NCI-H1436 treated with DMSO at 0.1 percent for 48 hours (cell line): ENCODE measurements around the gene TXN.
A peak's percentile ranks its signal among the peaks of the same experiment; 100 is the strongest.

Experiments used
- DNase-seq: peaks from one replicate; lab custom pipeline; 2025; lab: John Stamatoyannopoulos, UW

The TXN gene

GRCh38 chr9:110256380-110257096 is at the start of gene TXN:
TXN (minus strand) TSS chr9:110256507; CDS start chr9:110256435, 72 bp downstream.
- DNase-seq, result peak; percentile 9

GRCh38 chr9:110303133-110303532 is 46.8 kb upstream of the TXN start:
- DNase-seq, result no peak

GRCh38 chr9:110298043-110298605 is 41.8 kb upstream of the TXN start:
- DNase-seq, result no peak

GRCh38 chr9:110293248-110293647 is 36.9 kb upstream of the TXN start:
- DNase-seq, result no peak

- no peak for DNase-seq
Measured at GRCh38 chr9:110291921-110292557, 35.7 kb upstream of the TXN start.

- DNase-seq, result no peak
Measured at GRCh38 chr9:110290001-110290400, 33.7 kb upstream of the TXN start.

- DNase-seq, result no peak
Measured at GRCh38 chr9:110288503-110288902, 32.2 kb upstream of the TXN start.

GRCh38 chr9:110287289-110287680 is 31.0 kb upstream of the TXN start:
- DNase-seq, result no peak

GRCh38 chr9:110284211-110284844 is 28.0 kb upstream of the TXN start:
- no peak for DNase-seq

- no peak for DNase-seq
Measured at GRCh38 chr9:110283751-110284150, 27.4 kb upstream of the TXN start.

- no peak for DNase-seq
Measured at GRCh38 chr9:110282739-110283081, 26.4 kb upstream of the TXN start.

- no peak for DNase-seq
Measured at GRCh38 chr9:110282018-110282738, 25.9 kb upstream of the TXN start.

- no peak for DNase-seq
Measured at GRCh38 chr9:110278080-110278707, 21.9 kb upstream of the TXN start.

GRCh38 chr9:110276781-110277180 is 20.5 kb upstream of the TXN start:
- DNase-seq, result no peak

- no peak for DNase-seq
Measured at GRCh38 chr9:110270211-110270995, 14.1 kb upstream of the TXN start.

- no peak for DNase-seq
Measured at GRCh38 chr9:110266795-110267194, 10.5 kb upstream of the TXN start.

GRCh38 chr9:110261632-110262031 is 5.3 kb upstream of the TXN start:
- no peak for DNase-seq

GRCh38 chr9:110260911-110261310 is 4.6 kb upstream of the TXN start:
- DNase-seq, result no peak

- no peak for DNase-seq
Measured at GRCh38 chr9:110259566-110259965, 3.3 kb upstream of the TXN start.

GRCh38 chr9:110258690-110259091 is 2.4 kb upstream of the TXN start:
- DNase-seq, result no peak

- no peak for DNase-seq
Measured at GRCh38 chr9:110257956-110258355, 1.6 kb upstream of the TXN start.
